Lower lobe of right lung (tissue), 2 donors: ENCODE results near the gene RTL10. TPM values are rescaled to one million over a fixed set of nuclear protein-coding genes. Genes with fewer than 3 reads are reported as not detected.
A peak's percentile ranks its signal among the peaks of the same experiment; 100 is the strongest.

Experiments used
- ATAC-seq, 2 donors: fragments of 200-7000 bp; cut with Tn5 transposase; one replicate each; pipeline ENCODE4 v1.9.1; 2020 to 2022; ENCODE audit warnings: mild to moderate bottlenecking in 2 of 2, moderate library complexity in 2 of 2
- DNase-seq: peaks from one replicate; pipeline ENCODE4 v3.0.0-alpha.2; 2020
- H3K27ac ChIP-seq: fragments of 200-600 bp; one replicate; pipeline ENCODE4 v1.8.0; 2022
- H3K27me3 ChIP-seq: fragments of 200-600 bp; one replicate; pipeline ENCODE4 v1.8.0; 2022; ENCODE audit warnings: low read depth
- H3K36me3 ChIP-seq: fragments of 200-600 bp; one replicate; pipeline ENCODE4 v1.8.0; 2022; ENCODE audit warnings: mild to moderate bottlenecking
- H3K4me1 ChIP-seq: fragments of 200-600 bp; one replicate; pipeline ENCODE4 v1.8.0; 2022
- H3K4me3 ChIP-seq: fragments of 200-600 bp; one replicate; pipeline ENCODE4 v1.8.0; 2022; ENCODE audit warnings: mild to moderate bottlenecking
- H3K9me3 ChIP-seq: fragments of 200-600 bp; one replicate; pipeline ENCODE4 v1.8.0; 2022
- CTCF ChIP-seq: fragments of 200-600 bp; IDR thresholded peaks from one replicate; pipeline ENCODE4 v1.8.0; 2022; ENCODE audit warnings: antibody characterized with exemption, mild to moderate bottlenecking
- intact Hi-C: fragments of 100-400 bp; cut with DNase I; formaldehyde crosslinking; loops from one replicate; pipeline ENCODE4 v1.11.0; 2022
- total RNA-seq: library from RNA; stranded (reverse); fragmentation: NEBNext Ultra II Directional; extraction: Animal tissue kit (Norgen Biotek cat#: 25700); gene quantifications from one replicate; pipeline ENCODE4 v1.2.1, GENCODE V29; 2021
- donor health status: DM: no; HTN: yes; CAD: no; lungs with severe emphysema.

RTL10 gene
- total RNA-seq, 1 donor from 2014 or later: 24.3 TPM

GRCh38 chr22:19857382-19857781 is 2.7 kb upstream of the RTL10 start:
- H3K9me3 ChIP-seq: no peaks in the 10 kb centered on the region
- DNase-seq (no peak), ATAC-seq (no peak)
- H3K4me3 ChIP-seq: no peak overlapping the region
- intact Hi-C loops: no loop called here
- no peak for TF ChIP-seq CTCF
- H3K27ac ChIP-seq: no peak overlapping the region
- peaks cover 29% of the 10 kb centered on the region for H3K4me1 ChIP-seq
- H3K36me3 ChIP-seq: peaks cover 4% of the 10 kb centered on the region
- no peaks in the 10 kb centered on the region for H3K27me3 ChIP-seq

GRCh38 chr22:19855504-19856409 is 1.1 kb upstream of the RTL10 start:
- Histone ChIP-seq H3K36me3 (peaks cover 20% of the 10 kb centered on the region), H3K27me3 (no peaks in the 10 kb centered on the region), H3K27ac (peak overlapping the region; percentile 97), H3K9me3 (no peaks in the 10 kb centered on the region), H3K4me1 (peaks cover 45% of the 10 kb centered on the region), H3K4me3 (peak overlapping the region; percentile 91)
- ATAC-seq: peak; percentile 45 to 50
- intact Hi-C loops: no loop called here
- DNase-seq: peak; percentile 79
- TF ChIP-seq CTCF: no peak

- Histone ChIP-seq H3K4me1 (peaks cover 56% of the 10 kb centered on the region), H3K27ac (peak overlapping the region; percentile 97), H3K9me3 (no peaks in the 10 kb centered on the region), H3K36me3 (peaks cover 29% of the 10 kb centered on the region), H3K27me3 (no peaks in the 10 kb centered on the region), H3K4me3 (peak overlapping the region; percentile 91)
- ATAC-seq (peak; percentile 0 to 5), DNase-seq (peak; percentile 53)
- intact Hi-C loops: no loop called here
- TF ChIP-seq CTCF: no peak
Measured at GRCh38 chr22:19853879-19854777, 546 bp downstream of the RTL10 start.

- Histone ChIP-seq H3K4me3 (peak overlapping the region; percentile 91), H3K27ac (peak overlapping the region; percentile 97), H3K27me3 (no peaks in the 10 kb centered on the region), H3K4me1 (peaks cover 64% of the 10 kb centered on the region), H3K36me3 (peaks cover 29% of the 10 kb centered on the region), H3K9me3 (no peaks in the 10 kb centered on the region)
- DNase-seq (no peak), ATAC-seq (no peak)
- intact Hi-C loops: no loop called here
- no peak for TF ChIP-seq CTCF
Measured at GRCh38 chr22:19853058-19853878, 1.4 kb downstream of the RTL10 start.
